HS-27A (cell line): Measurements from ENCODE around the gene ANKRD40.

Experiments used
- DNase-seq: peaks from one replicate; pipeline ENCODE4 v3.0.0-alpha.2; 2012; ENCODE audit warnings: low read depth, missing footprints

Gene ANKRD40

GRCh38 chr17:50668025-50668837, 39.5 kb downstream of the ANKRD40 start:
- no peak for DNase-seq

GRCh38 chr17:50667259-50668024, 40.3 kb downstream of the ANKRD40 start:
- no peak for DNase-seq

GRCh38 chr17:50666316-50666715, 41.4 kb downstream of the ANKRD40 start:
- no peak for DNase-seq

GRCh38 chr17:50665838-50666237, 41.9 kb downstream of the ANKRD40 start:
- DNase-seq = no peak

- no peak for DNase-seq
Measured at GRCh38 chr17:50664788-50665458, 42.8 kb downstream of the ANKRD40 start.

GRCh38 chr17:50663812-50664374, 43.8 kb downstream of the ANKRD40 start:
- no peak for DNase-seq

- DNase-seq = no peak
Measured at GRCh38 chr17:50662632-50663225, 45.0 kb downstream of the ANKRD40 start.

GRCh38 chr17:50661795-50662391, 45.8 kb downstream of the ANKRD40 start:
- DNase-seq = peak; percentile 61

- no peak for DNase-seq
Measured at GRCh38 chr17:50661348-50661747, 46.4 kb downstream of the ANKRD40 start.

- DNase-seq = no peak
Measured at GRCh38 chr17:50660887-50661345, 46.8 kb downstream of the ANKRD40 start.

- no peak for DNase-seq
Measured at GRCh38 chr17:50660042-50660886, 47.5 kb downstream of the ANKRD40 start.

- DNase-seq = no peak
Measured at GRCh38 chr17:50659179-50659578, 48.5 kb downstream of the ANKRD40 start.

- no peak for DNase-seq
Measured at GRCh38 chr17:50658616-50659015, 49.1 kb downstream of the ANKRD40 start.

GRCh38 chr17:50657627-50658026, 50.1 kb downstream of the ANKRD40 start:
- no peak for DNase-seq

GRCh38 chr17:50657054-50657453, 50.7 kb downstream of the ANKRD40 start:
- DNase-seq = no peak

- no peak for DNase-seq
Measured at GRCh38 chr17:50656509-50656908, 51.2 kb downstream of the ANKRD40 start.

GRCh38 chr17:50653738-50654137, 54.0 kb downstream of the ANKRD40 start:
- DNase-seq = no peak

GRCh38 chr17:50651661-50652060, 56.1 kb downstream of the ANKRD40 start:
- no peak for DNase-seq

- DNase-seq = no peak
Measured at GRCh38 chr17:50649042-50649908, 58.4 kb downstream of the ANKRD40 start.

GRCh38 chr17:50647187-50647586, 60.5 kb downstream of the ANKRD40 start:
- no peak for DNase-seq
